GM19452 (cell line): ENCODE results near the gene TMOD3.

ENCODE experiments used
- ATAC-seq: cut with Tn5 transposase; IDR thresholded peaks from one replicate; pipeline ENCODE4 v1.9.1; 2021; ENCODE audit not compliant: unreplicated experiment

Gene TMOD3

DNA sequence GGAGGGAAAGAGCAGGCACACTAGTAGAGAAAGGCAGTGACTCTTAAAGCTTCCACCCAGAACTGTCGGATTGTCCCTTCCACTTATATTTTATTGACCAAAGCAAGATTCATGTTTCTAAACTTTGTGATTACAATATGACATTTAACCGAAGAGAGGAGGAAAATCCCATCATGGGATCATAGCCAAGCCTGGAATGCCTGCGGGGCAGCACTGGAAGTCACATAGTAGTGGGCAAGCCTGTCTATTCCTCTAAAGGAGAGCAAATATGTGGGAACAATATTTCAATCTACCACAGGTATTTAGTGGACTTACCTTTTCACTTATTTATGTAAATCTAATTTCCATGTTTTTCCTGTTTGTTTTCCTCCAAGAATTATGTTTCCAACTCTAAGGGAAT is 3.8 kb upstream of the TMOD3 start:
- ATAC-seq = no peak

DNA sequence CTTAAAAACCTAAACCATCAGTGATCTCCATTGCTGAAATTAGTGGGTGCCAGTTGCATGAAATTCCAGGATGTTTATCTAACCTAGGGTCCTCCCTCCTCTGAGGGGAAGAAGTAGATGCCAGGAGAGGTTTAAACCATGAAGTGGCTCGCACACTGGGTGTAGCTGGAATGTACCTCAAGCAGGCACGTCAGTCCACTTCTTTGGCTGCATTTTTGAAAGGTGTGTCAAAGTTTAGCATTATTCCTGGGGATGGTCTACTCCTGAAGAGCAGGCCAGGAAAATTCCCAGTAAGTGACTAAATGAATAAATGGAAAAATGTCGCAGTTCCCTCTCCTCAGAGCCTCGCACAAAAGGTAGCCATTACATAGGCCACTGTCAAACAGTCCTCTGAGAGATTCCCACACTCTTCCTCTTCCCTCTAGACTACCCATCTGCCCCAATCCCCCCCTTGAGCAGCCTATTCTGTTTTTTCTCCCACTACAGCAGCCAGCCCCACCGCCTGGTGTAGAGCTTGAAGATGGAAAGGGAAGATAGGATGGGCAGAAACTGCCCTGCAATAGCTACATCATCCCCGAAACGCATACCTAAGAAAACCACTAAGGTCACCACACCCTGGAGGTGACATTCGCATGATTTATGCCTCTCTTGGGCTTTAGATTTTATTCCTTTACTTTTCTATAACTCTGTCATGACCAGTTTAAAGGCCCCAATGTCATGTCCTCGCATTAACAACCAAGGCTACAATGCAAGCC is 655 bp upstream of the TMOD3 start:
- ATAC-seq = no peak

DNA sequence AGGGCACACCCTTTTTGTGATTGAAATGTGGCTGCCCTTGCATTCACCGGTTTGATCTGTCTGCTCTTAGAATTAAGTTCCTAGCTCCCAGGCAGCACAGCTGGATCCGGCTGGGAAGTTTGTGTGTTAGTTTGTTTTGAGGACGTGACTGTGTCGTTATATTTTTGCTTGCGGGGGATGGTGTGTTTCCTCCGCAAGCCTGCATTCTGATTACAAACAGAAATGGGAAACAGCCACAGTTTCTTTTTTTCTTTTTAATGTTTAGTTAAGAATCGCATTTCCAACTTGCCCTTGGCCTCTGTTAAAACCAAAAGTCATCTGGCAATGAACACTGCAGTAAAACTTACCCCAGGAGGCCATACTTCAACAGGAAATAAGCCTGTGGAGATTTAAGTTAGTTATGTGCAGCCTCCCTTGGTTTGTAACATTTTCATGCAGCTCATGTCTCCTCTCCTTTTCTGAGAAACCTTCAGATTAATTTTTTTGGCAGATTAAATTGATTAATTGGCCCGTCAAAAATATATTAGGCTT is 888 bp downstream of the TMOD3 start:
- ATAC-seq = no peak

- ATAC-seq = no peak
Observed at GRCh38 chr15:51833772-51834171, 4.3 kb downstream of the TMOD3 start.

- ATAC-seq = no peak
Observed at GRCh38 chr15:51837792-51838251, 8.4 kb downstream of the TMOD3 start.

GRCh38 chr15:51838270-51838669 is 8.8 kb downstream of the TMOD3 start:
- no peak for ATAC-seq

- ATAC-seq = no peak
Observed at GRCh38 chr15:51840692-51841091, 11.2 kb downstream of the TMOD3 start.

GRCh38 chr15:51841406-51842040 is 12.1 kb downstream of the TMOD3 start:
- ATAC-seq = no peak

DNA sequence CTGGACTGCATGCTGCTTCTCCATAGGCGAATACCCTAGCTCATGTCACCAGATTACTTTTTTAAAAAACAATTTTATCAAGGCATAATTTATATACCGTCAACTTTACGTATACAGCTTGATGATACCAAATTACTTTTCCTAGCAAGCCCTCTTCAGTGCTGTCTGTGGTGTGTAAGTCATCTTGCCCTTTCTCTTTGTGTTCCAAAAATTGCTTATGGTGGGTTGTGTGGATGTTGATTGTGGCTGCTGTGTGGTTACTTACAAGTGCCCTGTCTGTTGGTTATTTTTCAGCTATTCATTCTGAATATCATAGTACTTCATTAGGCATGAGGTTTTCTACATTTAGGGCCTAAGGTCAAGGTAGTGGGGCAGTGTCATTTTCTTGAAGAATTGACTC is 12.8 kb downstream of the TMOD3 start:
- no peak for ATAC-seq

GRCh38 chr15:51842852-51843737 is 13.6 kb downstream of the TMOD3 start:
- no peak for ATAC-seq

DNA sequence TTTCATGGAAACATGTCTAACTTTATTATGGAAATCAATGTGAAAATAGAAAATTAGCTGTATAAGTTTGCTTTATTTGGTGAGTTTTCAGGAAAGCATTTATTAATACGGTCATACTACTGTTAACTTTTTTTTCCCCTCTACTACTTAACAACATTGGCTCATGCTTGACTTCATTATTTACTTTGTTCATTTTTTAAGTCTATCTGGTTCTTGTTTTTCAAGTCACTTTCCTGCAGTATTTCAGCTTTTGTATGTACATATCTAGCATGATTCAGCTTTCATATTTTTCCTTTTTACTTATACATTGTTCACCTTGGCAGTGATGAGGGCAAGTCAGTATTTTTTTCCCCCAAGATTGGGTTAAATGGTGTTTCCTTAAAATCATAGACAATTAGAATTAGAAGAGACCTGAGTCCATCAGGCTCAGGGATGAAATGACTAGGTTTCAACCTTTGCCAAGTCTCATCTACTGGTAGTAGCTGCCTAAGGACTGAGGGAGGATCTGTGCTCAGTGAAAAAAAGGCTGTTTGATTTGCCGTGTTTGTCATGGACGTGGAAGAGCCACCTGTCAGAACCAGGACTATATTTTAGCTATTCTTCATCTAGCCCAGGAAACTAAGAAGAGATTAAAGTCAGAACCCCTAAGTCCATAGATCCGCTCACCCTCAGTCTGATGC is 15.4 kb downstream of the TMOD3 start:
- no peak for ATAC-seq

- no peak for ATAC-seq
Observed at GRCh38 chr15:51846066-51846462, 16.6 kb downstream of the TMOD3 start.

DNA sequence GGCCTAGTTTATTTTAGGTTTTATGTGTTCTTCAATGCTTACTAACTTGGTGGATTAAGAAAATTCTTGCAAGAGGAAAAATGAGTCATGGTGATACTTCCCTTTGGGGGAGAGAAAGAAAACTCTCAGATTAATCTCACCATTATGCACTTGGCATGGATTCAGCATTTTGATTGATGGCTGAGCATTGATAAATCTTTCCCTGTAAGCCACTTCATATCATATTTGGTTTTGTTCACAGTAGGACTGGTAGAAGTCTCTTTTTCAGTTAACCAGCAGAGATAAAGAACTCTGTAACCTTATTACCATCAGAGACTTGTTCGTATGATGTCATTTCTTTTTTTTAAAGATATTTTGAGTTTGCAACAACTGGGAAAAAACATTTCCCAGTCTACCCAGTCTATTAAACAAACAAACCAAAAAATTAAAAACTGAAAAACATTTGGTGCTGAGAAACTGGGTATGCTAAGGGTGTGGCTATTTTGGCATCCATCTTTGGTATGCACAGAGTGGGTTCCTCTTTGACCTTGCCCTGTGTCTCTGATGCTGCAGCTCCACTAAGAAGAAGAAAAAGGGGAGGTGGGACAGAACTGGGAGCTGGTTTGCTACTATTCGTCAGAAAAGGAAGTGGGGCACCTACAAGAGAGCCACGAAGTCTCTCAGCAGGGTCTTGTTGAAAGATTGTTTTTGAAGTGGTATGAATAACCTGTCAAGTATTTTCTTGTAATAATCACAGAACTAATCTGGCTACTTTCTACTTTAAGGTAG is 17.2 kb downstream of the TMOD3 start:
- no peak for ATAC-seq

GRCh38 chr15:51848811-51849210 is 19.4 kb downstream of the TMOD3 start:
- ATAC-seq = no peak

- no peak for ATAC-seq
Observed at GRCh38 chr15:51849860-51850259, 20.4 kb downstream of the TMOD3 start.

GRCh38 chr15:51853998-51854397 is 24.5 kb downstream of the TMOD3 start:
- ATAC-seq = no peak

DNA sequence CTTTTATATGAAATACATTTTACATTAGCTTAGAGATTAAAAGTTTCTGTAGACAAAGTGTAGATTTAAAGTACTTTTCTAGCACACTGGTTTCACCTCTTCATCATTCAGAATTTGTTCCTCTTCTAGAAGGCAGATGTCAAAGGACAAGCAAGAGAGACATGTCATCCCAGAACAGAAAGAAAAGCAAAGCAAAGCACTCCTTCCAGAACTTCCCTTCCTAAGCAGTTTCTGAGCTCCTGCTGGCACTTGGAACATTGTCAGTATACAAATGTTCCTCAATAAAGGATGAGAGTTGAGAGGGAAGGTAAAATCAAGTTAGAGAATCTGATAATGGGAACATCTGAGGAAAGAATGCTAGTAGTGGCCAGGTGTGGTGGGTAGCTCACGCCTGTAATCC is 26.2 kb downstream of the TMOD3 start:
- ATAC-seq = no peak

DNA sequence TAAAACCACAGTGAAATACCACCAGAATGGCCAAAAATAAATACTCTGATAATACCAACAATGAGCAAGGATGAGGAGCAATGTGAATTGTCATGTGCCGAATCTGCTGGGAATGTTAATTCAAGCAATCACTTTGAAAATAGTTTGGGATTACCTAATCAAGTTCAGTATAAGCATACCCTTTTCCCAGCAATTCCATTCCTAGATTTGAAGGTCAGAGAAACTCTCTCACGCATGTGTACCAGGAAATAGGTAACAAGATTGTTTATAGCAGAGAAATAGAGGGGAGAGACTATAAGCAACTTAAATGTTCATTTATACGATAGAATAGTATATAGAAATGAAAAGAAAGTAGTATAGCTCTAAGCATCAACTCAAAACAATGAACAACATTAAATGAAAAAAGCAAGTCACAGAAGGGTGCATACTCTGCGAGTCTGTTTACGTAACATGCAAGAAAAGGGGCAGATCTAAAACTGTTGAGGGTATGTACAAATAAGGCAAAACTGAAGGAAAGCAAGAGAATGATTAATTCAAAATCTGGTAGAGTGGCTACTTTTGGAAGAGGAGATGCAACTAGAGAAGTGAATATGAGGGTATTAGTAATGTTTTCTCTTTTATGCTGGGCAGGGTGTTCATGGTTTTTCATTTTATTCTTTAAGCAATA is 27.4 kb downstream of the TMOD3 start:
- no peak for ATAC-seq

GRCh38 chr15:51861557-51862359 is 32.3 kb downstream of the TMOD3 start:
- ATAC-seq = no peak
